CD4-positive, alpha-beta T cell treated with Interleukin-6 for 4 hours (primary cell): ENCODE results near the gene TFDP2.
"Not testable (repeated sequence)": the region's sequence is repeated elsewhere in the genome, so short reads cannot be mapped to it uniquely, and the experiment has no call there.

Experiments used
- DNase-seq: peaks from one replicate; pipeline ENCODE4 v3.0.0-alpha.2; 2020; ENCODE audit warnings: mixed read lengths

TFDP2 gene, protein sequence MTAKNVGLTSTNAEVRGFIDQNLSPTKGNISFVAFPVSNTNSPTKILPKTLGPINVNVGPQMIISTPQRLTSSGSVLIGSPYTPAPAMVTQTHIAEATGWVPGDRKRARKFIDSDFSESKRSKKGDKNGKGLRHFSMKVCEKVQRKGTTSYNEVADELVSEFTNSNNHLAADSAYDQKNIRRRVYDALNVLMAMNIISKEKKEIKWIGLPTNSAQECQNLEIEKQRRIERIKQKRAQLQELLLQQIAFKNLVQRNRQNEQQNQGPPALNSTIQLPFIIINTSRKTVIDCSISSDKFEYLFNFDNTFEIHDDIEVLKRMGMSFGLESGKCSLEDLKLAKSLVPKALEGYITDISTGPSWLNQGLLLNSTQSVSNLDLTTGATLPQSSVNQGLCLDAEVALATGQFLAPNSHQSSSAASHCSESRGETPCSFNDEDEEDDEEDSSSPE

GRCh38 chr3:142148792-142149672 lies at the start of gene TFDP2:
TSS of gene TFDP2 (minus strand) at chr3:142149544. CDS start at chr3:142101749, 47,795 bp downstream.
- peak; percentile 86 for DNase-seq

GRCh38 chr3:142188846-142189245 lies 39.5 kb upstream of the TFDP2 start:
- no peak for DNase-seq

GRCh38 chr3:142180761-142181362 lies 31.5 kb upstream of the TFDP2 start:
- peak; percentile 23 for DNase-seq

DNA sequence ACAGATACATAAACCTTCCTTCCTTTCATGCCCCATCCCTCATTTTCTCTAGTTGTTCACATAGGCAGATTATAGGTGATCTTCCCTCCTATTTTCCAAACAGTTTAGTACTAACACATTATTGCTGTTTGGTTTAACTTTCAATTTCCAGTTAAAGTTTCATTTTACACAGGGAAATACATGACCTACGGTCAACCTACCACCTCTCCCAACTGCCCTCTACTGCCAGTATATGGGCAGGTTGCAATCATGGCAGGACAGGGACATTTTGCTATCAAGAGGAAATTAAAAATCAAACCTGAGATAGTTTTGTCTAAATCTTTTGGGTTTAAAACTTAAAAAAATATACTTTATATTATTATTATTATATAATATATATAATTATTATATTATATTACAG lies 26.1 kb upstream of the TFDP2 start:
- no peak for DNase-seq

DNA sequence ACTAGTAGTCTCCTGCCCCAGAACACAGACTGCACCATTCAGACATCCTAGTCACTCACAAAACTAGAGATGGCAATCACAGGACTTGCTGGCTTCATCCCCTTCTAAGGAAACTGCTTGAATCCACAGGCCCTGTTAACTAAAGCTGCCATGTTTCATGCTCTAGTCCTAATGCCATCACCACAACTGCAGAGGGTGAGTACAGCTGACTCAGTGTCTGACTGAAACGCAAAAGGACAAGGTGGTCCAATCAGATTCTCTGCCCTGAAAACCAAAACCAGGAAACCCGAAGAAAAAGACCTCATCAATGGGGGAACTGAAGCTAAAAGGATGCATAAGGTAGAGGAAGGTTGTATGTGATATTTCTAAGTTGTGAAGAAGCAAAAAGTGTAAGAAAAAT lies 25.2 kb upstream of the TFDP2 start:
- no peak for DNase-seq

- DNase-seq: no peak
These were observed 19.2 kb upstream of the TFDP2 start for GRCh38 chr3:142168514-142168913.

DNA sequence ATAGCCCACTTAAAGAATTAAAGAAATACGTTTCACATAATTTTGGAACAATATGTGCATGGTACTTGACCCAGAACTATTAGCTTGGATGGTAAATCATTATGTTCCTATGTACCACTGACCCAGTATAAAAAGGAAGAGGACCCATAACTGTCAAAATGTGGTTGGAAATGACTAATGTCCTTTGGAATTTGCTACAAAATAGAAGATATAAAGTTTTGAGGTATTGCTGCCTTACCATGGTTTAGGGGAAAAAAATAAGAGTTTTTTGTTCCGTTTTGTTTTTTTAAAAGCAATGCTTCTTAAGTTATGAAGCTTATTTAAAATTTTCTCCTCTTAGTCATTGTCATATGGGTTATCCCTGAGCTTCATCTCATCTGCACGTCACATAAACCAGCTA lies 15.8 kb upstream of the TFDP2 start:
- DNase-seq: no peak

GRCh38 chr3:142159083-142159740 lies 9.9 kb upstream of the TFDP2 start:
- DNase-seq: no peak

DNA sequence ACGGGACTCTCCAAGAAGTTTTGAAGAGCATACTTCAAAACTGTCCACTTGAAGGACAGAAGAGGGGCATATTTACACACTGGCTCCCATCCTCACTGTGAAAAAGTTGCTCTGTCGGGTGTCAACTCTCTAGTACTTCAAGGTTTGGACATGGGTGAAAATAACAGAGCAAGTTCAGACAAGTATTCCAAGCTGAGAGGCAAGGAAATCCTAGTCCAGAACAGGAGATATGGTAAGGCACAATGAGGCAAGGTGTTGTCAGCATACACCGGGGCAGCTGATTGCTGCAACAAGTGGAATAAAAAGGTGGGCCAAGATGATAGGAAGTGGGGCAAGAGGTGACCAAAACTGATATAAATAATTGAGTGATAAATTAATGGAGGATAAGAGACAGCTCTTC lies 4.8 kb upstream of the TFDP2 start:
- DNase-seq: no peak

DNA sequence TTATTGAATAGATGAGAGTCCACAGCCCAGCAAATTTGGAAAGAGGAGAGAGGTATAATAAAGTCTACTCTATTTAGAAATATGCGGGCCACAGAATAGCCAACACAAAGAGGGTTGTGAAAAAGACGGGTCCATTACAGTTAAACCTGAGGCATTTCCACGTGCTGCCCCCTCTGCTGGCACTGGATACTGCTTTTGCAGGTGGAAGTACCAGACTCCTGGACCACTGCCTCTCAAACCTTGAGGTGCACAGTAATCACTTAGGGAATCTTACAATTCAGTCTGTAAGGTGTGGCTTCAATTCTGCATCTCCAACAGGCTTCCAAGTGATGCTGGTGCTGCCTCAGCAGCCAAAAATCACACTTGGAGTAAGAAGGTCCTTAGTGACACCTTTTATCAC lies 3.0 kb upstream of the TFDP2 start:
- DNase-seq: peak; percentile 7

DNA sequence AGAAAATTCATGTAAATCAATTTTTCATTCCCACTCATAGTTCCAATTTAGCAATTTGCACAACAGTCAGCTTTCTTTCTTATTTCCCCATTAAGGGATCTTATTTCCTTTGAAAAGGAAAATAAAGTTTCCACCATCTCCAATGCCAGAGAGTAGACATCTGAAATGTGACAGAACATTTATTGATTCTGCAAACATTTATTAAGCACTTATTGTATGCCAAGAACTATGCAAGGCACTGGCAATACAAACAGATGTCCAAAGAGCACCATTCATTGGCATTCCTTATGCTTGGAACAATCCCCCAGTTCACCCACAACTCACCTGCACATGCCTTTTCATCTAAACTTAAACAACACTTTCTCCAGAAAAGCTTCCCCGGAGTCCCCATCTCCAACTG lies 2.5 kb upstream of the TFDP2 start:
- no peak for DNase-seq

- no peak for DNase-seq
These were observed 1.9 kb upstream of the TFDP2 start for GRCh38 chr3:142151240-142151639.

- DNase-seq: no peak
These were observed 927 bp upstream of the TFDP2 start for GRCh38 chr3:142150271-142150670.

- no peak for DNase-seq
These were observed 289 bp upstream of the TFDP2 start for GRCh38 chr3:142149673-142149992.

GRCh38 chr3:142148044-142148791 lies 1.1 kb downstream of the TFDP2 start:
- no peak for DNase-seq

DNA sequence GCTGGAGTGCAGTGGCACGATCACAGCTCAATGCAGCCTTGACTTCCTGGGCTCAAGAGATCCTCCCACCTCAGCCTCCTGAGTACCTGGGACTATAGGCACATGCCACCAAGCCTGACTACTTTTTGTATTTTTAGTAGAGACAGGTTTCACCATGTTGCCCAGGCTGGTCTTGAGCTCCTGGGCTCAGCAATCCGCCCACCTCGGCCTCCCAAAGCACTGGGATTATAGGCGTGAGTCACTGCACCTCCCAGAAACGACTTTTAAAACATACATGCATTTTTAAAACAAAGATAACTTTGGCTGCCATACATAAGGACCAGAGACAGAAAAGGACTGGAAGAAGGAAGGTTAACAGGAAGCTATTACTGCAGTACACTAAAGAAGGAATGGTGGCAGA lies 4.8 kb downstream of the TFDP2 start:
- DNase-seq: not testable (repeated sequence)

DNA sequence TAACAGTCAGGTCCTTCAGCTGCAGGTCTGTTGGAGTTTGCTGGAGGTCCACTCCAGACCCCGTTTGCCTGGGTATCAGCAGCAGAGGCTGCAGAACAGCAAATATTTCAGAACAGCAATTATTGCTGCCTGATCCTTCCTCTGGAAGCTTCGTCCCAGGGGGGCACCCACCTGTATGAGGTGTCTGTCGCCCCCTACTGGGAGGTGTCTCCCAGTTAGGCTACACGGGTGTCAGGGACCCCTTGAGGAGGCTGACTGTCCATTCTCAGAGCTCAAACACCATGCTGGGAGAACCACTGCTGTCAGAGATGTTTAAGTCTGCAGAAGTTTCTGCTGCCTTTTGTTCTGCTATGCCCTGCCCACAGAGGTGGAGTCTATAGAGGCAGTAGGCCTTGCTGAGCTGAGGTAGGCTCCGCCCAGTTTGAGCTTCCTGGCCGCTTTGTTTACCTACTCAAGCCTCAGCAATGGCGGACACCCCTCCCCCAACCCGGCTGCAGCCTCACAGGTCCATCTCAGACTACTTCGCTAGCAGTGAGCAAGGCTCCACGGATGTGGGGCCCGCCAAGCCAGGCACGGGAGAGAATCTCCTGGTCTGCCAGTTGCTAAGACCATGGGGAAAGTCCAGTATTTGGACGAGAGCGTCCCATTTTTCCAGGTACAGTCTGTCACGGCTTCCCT lies 8.6 kb downstream of the TFDP2 start:
- not testable (repeated sequence) for DNase-seq

DNA sequence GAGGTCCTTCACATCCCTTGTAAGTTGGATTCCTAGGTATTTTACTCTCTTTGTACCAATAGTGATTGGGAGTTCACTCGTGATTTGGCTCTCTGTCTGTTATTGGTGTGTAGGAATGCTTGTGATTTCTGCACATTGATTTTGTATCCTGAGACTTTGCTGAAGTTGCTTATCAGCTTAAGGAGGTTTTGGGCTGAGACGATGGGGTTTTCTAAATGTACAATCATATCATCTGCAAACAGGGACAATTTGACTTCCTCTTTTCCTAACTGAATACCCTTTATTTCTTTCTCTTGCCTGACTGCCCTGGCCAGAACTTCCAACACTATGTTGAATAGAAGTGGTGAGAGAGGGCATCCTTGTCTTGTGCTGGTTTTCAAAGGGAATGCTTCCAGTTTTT lies 12.3 kb downstream of the TFDP2 start:
- not testable (repeated sequence) for DNase-seq

- no peak for DNase-seq
These were observed 14.5 kb downstream of the TFDP2 start for GRCh38 chr3:142134799-142135325.

DNA sequence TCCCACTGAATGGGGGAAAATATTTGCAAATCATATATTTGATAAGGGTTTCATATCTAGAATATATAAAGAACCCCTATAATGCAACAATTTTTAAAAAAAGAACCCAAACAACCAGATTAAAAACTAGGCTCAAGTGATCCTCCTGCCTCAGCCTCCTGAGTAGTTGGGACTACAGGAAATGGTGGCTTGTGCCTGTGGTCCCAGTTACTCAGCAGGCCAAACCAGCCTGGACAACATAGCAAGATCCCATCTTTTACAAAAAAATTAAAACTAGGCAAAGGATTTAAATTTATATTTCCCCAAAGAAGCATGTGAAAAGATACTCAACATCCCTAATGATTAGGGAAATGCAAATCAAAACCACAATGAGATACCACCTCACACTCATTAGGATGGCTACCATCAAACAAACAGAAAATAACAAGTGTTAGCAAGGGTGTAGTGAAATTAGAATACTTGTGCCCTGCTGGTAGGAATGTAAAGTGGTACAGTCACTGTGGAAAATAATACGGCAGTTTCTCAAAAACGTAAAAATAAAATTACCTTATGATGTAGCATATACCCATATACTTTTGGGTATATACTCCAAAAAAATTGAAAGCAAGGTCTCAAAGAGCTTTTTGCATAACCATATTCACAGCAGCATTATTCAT lies 19.7 kb downstream of the TFDP2 start:
- DNase-seq: no peak
